PC-9 (cell line): ENCODE measurements around the gene CRYGD. TPM values are rescaled to one million over a fixed set of nuclear protein-coding genes. Genes with fewer than 3 reads are reported as not detected.
"Not testable (repeated sequence)": the region's sequence is repeated elsewhere in the genome, so short reads cannot be mapped to it uniquely, and the experiment has no call there.

Experiments
- Bru-seq: library from RNA; stranded (reverse); fragments of 400-500 nt; gene quantifications from one replicate; lab custom pipeline; 2021; lab: Mats Ljungman, UMichigan
- BruChase-seq, 2 experiments: library from RNA; stranded (reverse); fragments of 400-500 nt; gene quantifications; one replicate each; lab custom pipeline; 2021; lab: Mats Ljungman, UMichigan
- BruUV-seq: library from RNA; stranded (reverse); fragments of 400-500 nt; replicated peaks from 2 replicates; lab custom pipeline; 2021; lab: Mats Ljungman, UMichigan
- CTCF ChIA-PET: fragments of 300-600 bp; sonication (Branson Sonifier 250); formaldehyde crosslinking; loops from one replicate; lab custom pipeline; 2022; ENCODE audit warnings: antibody characterized with exemption; lab: Charles Lee
- POLR2A ChIA-PET: fragments of 300-600 bp; sonication (Branson Sonifier 250); formaldehyde crosslinking; loops from one replicate; lab custom pipeline; 2022; ENCODE audit warnings: antibody characterized with exemption; ENCODE audit not compliant: unreplicated experiment; lab: Charles Lee
- DNase-seq, 2 experiments: peaks; one replicate each; pipeline versions ENCODE4 v3.0.0 to v3.0.0-alpha.2; 2015 to 2022; ENCODE audit warnings: mixed read lengths in 1 of 2
- H2AFZ ChIP-seq: fragments of 200-600 bp; sonication (generic); 2 replicates; pipeline ENCODE4 v1.8.1; 2017; ENCODE audit warnings: antibody characterized with exemption
- H3F3A ChIP-seq: fragments of 200-600 bp; sonication (generic); 2 replicates; pipeline ENCODE4 v1.8.1; 2017; ENCODE audit warnings: antibody characterized with exemption, mild to moderate bottlenecking, low read depth; ENCODE audit not compliant: insufficient read depth
- H3K27ac ChIP-seq: fragments of 200-600 bp; sonication (generic); 2 replicates; pipeline ENCODE4 v1.6.1; 2016; ENCODE audit warnings: mixed run types
- H3K27me3 ChIP-seq: fragments of 200-600 bp; sonication (generic); 2 replicates; pipeline ENCODE4 v1.6.1; 2016; ENCODE audit warnings: low read depth, mixed run types; ENCODE audit not compliant: insufficient read depth
- H3K36me3 ChIP-seq: fragments of 200-600 bp; sonication (generic); 2 replicates; pipeline ENCODE4 v1.6.1; 2016; ENCODE audit warnings: low read depth, mixed run types
- H3K4me1 ChIP-seq: fragments of 200-600 bp; sonication (generic); replicated peaks from 2 replicates; pipeline ENCODE4 v1.6.1; 2016; ENCODE audit warnings: mixed run types; ENCODE audit not compliant: insufficient read depth
- H3K4me2 ChIP-seq: fragments of 200-600 bp; sonication (generic); 2 replicates; pipeline ENCODE4 v1.6.1; 2017; ENCODE audit warnings: mixed run types
- H3K4me3 ChIP-seq: fragments of 200-600 bp; sonication (generic); 2 replicates; pipeline ENCODE4 v1.6.1; 2016; ENCODE audit warnings: mixed run types
- H3K79me2 ChIP-seq: fragments of 200-600 bp; sonication (generic); 2 replicates; pipeline ENCODE4 v1.6.1; 2017; ENCODE audit warnings: low read depth, mixed run types
- H3K9me2 ChIP-seq: fragments of 200-600 bp; sonication (generic); 2 replicates; pipeline ENCODE4 v1.8.1; 2017; ENCODE audit warnings: mild to moderate bottlenecking; ENCODE audit not compliant: insufficient read depth
- H3K9me3 ChIP-seq: fragments of 200-600 bp; sonication (generic); 2 replicates; pipeline ENCODE4 v1.8.1; 2016; ENCODE audit warnings: low read depth; ENCODE audit not compliant: insufficient read depth
- H4K20me1 ChIP-seq: fragments of 200-600 bp; sonication (generic); 2 replicates; pipeline ENCODE4 v1.8.1; 2017; ENCODE audit not compliant: insufficient read depth
- CTCF ChIP-seq: fragments of 200-600 bp; sonication (generic); conservative IDR thresholded peaks from 2 replicates; pipeline ENCODE4 v1.6.1; 2017; ENCODE audit warnings: mixed run types, antibody characterized with exemption, mild to moderate bottlenecking, moderate library complexity
- EZH2 ChIP-seq: fragments of 200-600 bp; sonication (generic); IDR thresholded peaks from 2 replicates; pipeline ENCODE4 v1.8.0; 2017; ENCODE audit warnings: antibody characterized with exemption, low read depth
- intact Hi-C: fragments of 100-400 bp; cut with micrococcal nuclease; formaldehyde crosslinking; loops from one replicate; pipeline ENCODE4 v1.10.0; 2022; ENCODE audit not compliant: unreplicated experiment
- long read RNA-seq: library from polyadenylated mRNA; stranded (forward); transcript quantifications from one replicate; pipeline ENCODE4 v2.0.0, GENCODE V29; 2022
- total RNA-seq: library from RNA; stranded (reverse); gene quantifications from 2 replicates; pipeline ENCODE4 v1.2.3, GENCODE V29; 2021

CRYGD gene
- not detected in 2 replicates for total RNA-seq
- Bru-seq, nascent RNA = not detected
- not detected for BruChase-seq, experiment 1, labeled RNA remaining after a 2-hour chase
- not detected for BruChase-seq, experiment 2, labeled RNA remaining after a 6-hour chase
- long read RNA-seq = 0 reads

GRCh38 chr2:208124013-208124715 lies at the start of gene CRYGD:
Gene CRYGD (minus strand): TSS chr2:208124524. CDS start chr2:208124473, 51 bp downstream.
- H4K20me1 ChIP-seq, BruUV-seq, H2AFZ ChIP-seq, H3K4me2 ChIP-seq, H3K9me2 ChIP-seq, H3K4me3 ChIP-seq, H3K4me1 ChIP-seq, CTCF ChIA-PET, DNase-seq, H3K27me3 ChIP-seq, H3F3A ChIP-seq, intact Hi-C loops, H3K9me3 ChIP-seq, POLR2A ChIA-PET, H3K36me3 ChIP-seq, H3K79me2 ChIP-seq, H3K27ac ChIP-seq: not testable (repeated sequence)

- BruUV-seq = no TSS peak
Observed at GRCh38 chr2:208172125-208172524, 47.8 kb upstream of the CRYGD start.

GRCh38 chr2:208164951-208165755 lies 40.8 kb upstream of the CRYGD start:
- no peak overlapping the region for H2AFZ ChIP-seq
- POLR2A ChIA-PET = no interaction called here

More at GRCh38 chr2:208172125-208172524, 47.8 kb upstream of the CRYGD start:
- ChIA-PET CTCF (no interaction called here), POLR2A (no interaction called here)
- Histone ChIP-seq H3K9me3 (no peaks in the 10 kb centered on the region), H3K36me3 (no peaks in the 10 kb centered on the region), H3K4me1 (peaks cover 4% of the 10 kb centered on the region), H3K4me2 (no peak overlapping the region), H4K20me1 (no peaks in the 10 kb centered on the region), H3K79me2 (no peaks in the 10 kb centered on the region), H3F3A (0 out of 2 replicates have a peak, but pooled peaks cover 3% of the 10 kb centered on the region), H2AFZ (no peak overlapping the region), H3K27ac (no peak overlapping the region), H3K27me3 (no peaks in the 10 kb centered on the region), H3K9me2 (no peaks in the 10 kb centered on the region), H3K4me3 (no peak overlapping the region)
- intact Hi-C loops = no loop called here
- TF ChIP-seq EZH2 (no peak), CTCF (no peak)
- no peak for DNase-seq

More at GRCh38 chr2:208164951-208165755, 40.8 kb upstream of the CRYGD start:
- TF ChIP-seq EZH2 (no peak), CTCF (no peak)
- Histone ChIP-seq H4K20me1 (no peaks in the 10 kb centered on the region), H3K79me2 (no peaks in the 10 kb centered on the region), H3K4me1 (no peaks in the 10 kb centered on the region), H3K9me2 (no peaks in the 10 kb centered on the region), H3K4me2 (no peak overlapping the region), H3K27ac (no peak overlapping the region), H3K9me3 (no peaks in the 10 kb centered on the region), H3K36me3 (no peaks in the 10 kb centered on the region), H3F3A (no peaks in the 10 kb centered on the region), H3K27me3 (no peaks in the 10 kb centered on the region), H3K4me3 (no peak overlapping the region)
- DNase-seq = no peak
- intact Hi-C loops = no loop called here
- BruUV-seq = no TSS peak
- CTCF ChIA-PET = no interaction called here
